HCT116 (cell line): ENCODE measurements around the gene RS1. TPM values are rescaled to one million over a fixed set of nuclear protein-coding genes. Genes with fewer than 3 reads are reported as not detected.

Source experiments
- ATAC-seq: fragments of 200-7000 bp; cut with Tn5 transposase; 2 replicates; pipeline ENCODE4 v1.9.1; 2020; ENCODE audit warnings: mild to moderate bottlenecking, moderate library complexity
- BruUV-seq: library from RNA; stranded (reverse); fragments of 400-500 nt; replicated peaks from 2 replicates; lab custom pipeline; 2021; lab: Mats Ljungman, UMichigan
- CTCF ChIA-PET: fragments of 300-600 bp; sonication (Branson Sonifier 250); formaldehyde crosslinking; loops from one replicate; lab custom pipeline; 2021; ENCODE audit warnings: antibody characterized with exemption; lab: Charles Lee
- POLR2A ChIA-PET: fragments of 300-600, 350-600 bp; sonication (Branson Sonifier 250); formaldehyde crosslinking; loops from one replicate; lab custom pipeline; 2021; ENCODE audit warnings: antibody characterized with exemption; lab: Charles Lee
- RAD21 ChIA-PET, 2 experiments: fragments of 300-600 bp; sonication (Branson Sonifier 250); formaldehyde crosslinking; loops; one replicate each; lab custom pipeline; 2023; ENCODE audit warnings: low total read pairs in 2 of 2; ENCODE audit not compliant: uncharacterized antibody in 2 of 2, unreplicated experiment in 2 of 2, low non-redundant PET in 1 of 2; lab: Charles Lee
- DNase-seq: peaks from one replicate; pipeline ENCODE4 v3.0.0-alpha.2; 2010; ENCODE audit warnings: low read depth, low spot score
- H2AFZ ChIP-seq: fragments of 200-600 bp; shearing (Covaris generic), sonication (generic); 2 replicates; pipeline ENCODE4 v1.6.1; 2017; ENCODE audit warnings: low read depth, mixed run types, mixed read lengths, antibody characterized with exemption, low read length; ENCODE audit not compliant: poor library complexity, severe bottlenecking
- H3K27ac ChIP-seq: 2 replicates; pipeline ENCODE4 v1.5.1; 2012; ENCODE audit warnings: low read depth, low read length
- H3K27me3 ChIP-seq: fragments of 200-600 bp; sonication (generic); 2 replicates; pipeline ENCODE4 v1.6.1; 2016; ENCODE audit warnings: mixed run types, low read length, mixed read lengths; ENCODE audit not compliant: insufficient read depth
- H3K36me3 ChIP-seq, 2 experiments: fragments of 200-500 bp in 1 of 2; fragments of 200-600 bp in 1 of 2; sonication (Bioruptor generic) in 1 of 2; sonication (generic) in 1 of 2; 2 replicates each; pipeline versions ENCODE4 v1.5.1 to v1.6.1; 2014 to 2016; ENCODE audit warnings: low read length in 2 of 2, inconsistent platforms in 1 of 2, mixed read lengths in 1 of 2, mixed run types in 1 of 2; ENCODE audit not compliant: insufficient read depth in 2 of 2, control insufficient read depth in 1 of 2
- H3K4me1 ChIP-seq, 2 experiments: fragments of 200-600 bp in 1 of 2; sonication (generic) in 1 of 2; 2 replicates each; pipeline versions ENCODE4 v1.5.1 to v1.6.1; 2012 to 2017; ENCODE audit warnings: low read length in 2 of 2, inconsistent platforms in 1 of 2, mild to moderate bottlenecking in 1 of 2, mixed read lengths in 1 of 2, mixed run types in 1 of 2, moderate library complexity in 1 of 2; ENCODE audit not compliant: insufficient read depth in 2 of 2, control insufficient read depth in 1 of 2
- H3K4me2 ChIP-seq: fragments of 200-600 bp; sonication (generic); 2 replicates; pipeline ENCODE4 v1.6.1; 2017; ENCODE audit warnings: mixed run types, low read length, mixed read lengths
- H3K4me3 ChIP-seq, 2 experiments: fragments of 200-600 bp in 1 of 2; sonication (generic) in 1 of 2; replicated peaks in 1 of 2; 2 replicates each; pipeline ENCODE4 v1.5.1; 2011 to 2016; ENCODE audit warnings: low read length in 2 of 2, control low read depth in 1 of 2, low read depth in 1 of 2, mild to moderate bottlenecking in 1 of 2, mixed read lengths in 1 of 2, mixed run types in 1 of 2
- H3K79me2 ChIP-seq: fragments of 200-600 bp; sonication (generic); 2 replicates; pipeline ENCODE4 v1.6.1; 2017; ENCODE audit warnings: mild to moderate bottlenecking, mixed run types, low read length, moderate library complexity, mixed read lengths; ENCODE audit not compliant: insufficient read depth
- H3K9ac ChIP-seq: fragments of 200-600 bp; sonication (generic); 2 replicates; pipeline ENCODE4 v1.6.1; 2016; ENCODE audit warnings: low read length, mixed read lengths
- H3K9me2 ChIP-seq: fragments of 200-600 bp; sonication (generic), shearing (Covaris generic); 2 replicates; pipeline ENCODE4 v1.6.1; 2017; ENCODE audit warnings: mixed run types, mild to moderate bottlenecking, moderate library complexity; ENCODE audit not compliant: insufficient read depth
- H3K9me3 ChIP-seq, 2 experiments: fragments of 200-500 bp in 1 of 2; fragments of 200-600 bp in 1 of 2; sonication (Bioruptor generic) in 1 of 2; sonication (generic) in 1 of 2; 2 replicates each; pipeline ENCODE4 v1.6.1; 2014 to 2017; ENCODE audit warnings: low read length in 2 of 2, mixed read lengths in 2 of 2, inconsistent platforms in 1 of 2, low read depth in 1 of 2, mild to moderate bottlenecking in 1 of 2, mixed run types in 1 of 2, moderate library complexity in 1 of 2; ENCODE audit not compliant: control insufficient read depth in 1 of 2, insufficient read depth in 1 of 2
- H4K20me1 ChIP-seq: fragments of 200-600 bp; sonication (generic), shearing (Covaris generic); 2 replicates; pipeline ENCODE4 v1.6.1; 2017; ENCODE audit warnings: mixed run types, mild to moderate bottlenecking, moderate library complexity; ENCODE audit not compliant: insufficient read depth
- CBX3 ChIP-seq: IDR thresholded peaks from 2 replicates; pipeline ENCODE4 v1.6.1; 2012; ENCODE audit warnings: low read depth
- CEBPB ChIP-seq: IDR thresholded peaks from 2 replicates; pipeline ENCODE4 v1.6.1; 2012; ENCODE audit warnings: low read depth
- EGR1 ChIP-seq: IDR thresholded peaks from 2 replicates; pipeline ENCODE4 v1.6.1; 2012; ENCODE audit warnings: low read depth
- ELF1 ChIP-seq: IDR thresholded peaks from 2 replicates; pipeline ENCODE4 v1.6.1; 2012; ENCODE audit warnings: low read depth, borderline replicate concordance
- EZH2 ChIP-seq: fragments of 200-600 bp; sonication (generic); IDR thresholded peaks from 2 replicates; pipeline ENCODE4 v1.6.1; 2017; ENCODE audit warnings: antibody characterized with exemption, mixed run types
- FOSL1 ChIP-seq: IDR thresholded peaks from 2 replicates; pipeline ENCODE4 v1.6.1; 2012; ENCODE audit warnings: low read depth
- POLR2A ChIP-seq: IDR thresholded peaks from 2 replicates; pipeline ENCODE4 v1.7.0; 2011; ENCODE audit warnings: borderline replicate concordance; ENCODE audit not compliant: insufficient read depth, insufficient read length; ENCODE audit errors: extremely low read depth
- POLR2AphosphoS5 ChIP-seq: IDR thresholded peaks from 2 replicates; pipeline ENCODE4 v1.6.1; 2011; ENCODE audit warnings: mild to moderate bottlenecking, low read depth, low read length, moderate library complexity
- SIN3A ChIP-seq: IDR thresholded peaks from 2 replicates; pipeline ENCODE4 v1.6.1; 2012; ENCODE audit warnings: low read depth
- SRF ChIP-seq: IDR thresholded peaks from 2 replicates; pipeline ENCODE4 v1.6.1; 2012; ENCODE audit warnings: low read depth
- YY1 ChIP-seq: IDR thresholded peaks from 2 replicates; pipeline ENCODE4 v1.6.1; 2011; ENCODE audit warnings: low read length, low read depth, moderate library complexity, mild to moderate bottlenecking; ENCODE audit not compliant: insufficient replicate concordance; ENCODE audit errors: extremely low read depth
- ZNF274 ChIP-seq: fragments of 200-500 bp; sonication (Bioruptor generic); IDR thresholded peaks from 2 replicates; pipeline ENCODE4 v1.6.1; 2014; ENCODE audit warnings: mild to moderate bottlenecking, low read depth, low read length, inconsistent platforms
- intact Hi-C: fragments of 100-400 bp; cut with micrococcal nuclease; formaldehyde crosslinking; loops from 2 replicates; pipeline ENCODE4 v1.10.0; 2022
- total RNA-seq: library from RNA; stranded (reverse); gene quantifications from one replicate; pipeline ENCODE4 v1.2.1, GENCODE V29; 2021; ENCODE audit not compliant: unreplicated experiment
- TF ChIP-seq, protein P1 (sequence below): IDR thresholded peaks from 2 replicates; pipeline ENCODE4 v1.6.1; 2012
- TF ChIP-seq, protein P2 (sequence below): IDR thresholded peaks from 2 replicates; pipeline ENCODE4 v1.6.1; 2012; ENCODE audit warnings: low read depth
- TF ChIP-seq, protein P3 (sequence below): IDR thresholded peaks from 2 replicates; pipeline ENCODE4 v1.6.1; 2011; ENCODE audit warnings: mild to moderate bottlenecking, low read length, moderate library complexity; ENCODE audit not compliant: insufficient replicate concordance; ENCODE audit errors: extremely low read depth

Gene RS1
- total RNA-seq, 1 experiment from 2014 or later, result not detected

DNA sequence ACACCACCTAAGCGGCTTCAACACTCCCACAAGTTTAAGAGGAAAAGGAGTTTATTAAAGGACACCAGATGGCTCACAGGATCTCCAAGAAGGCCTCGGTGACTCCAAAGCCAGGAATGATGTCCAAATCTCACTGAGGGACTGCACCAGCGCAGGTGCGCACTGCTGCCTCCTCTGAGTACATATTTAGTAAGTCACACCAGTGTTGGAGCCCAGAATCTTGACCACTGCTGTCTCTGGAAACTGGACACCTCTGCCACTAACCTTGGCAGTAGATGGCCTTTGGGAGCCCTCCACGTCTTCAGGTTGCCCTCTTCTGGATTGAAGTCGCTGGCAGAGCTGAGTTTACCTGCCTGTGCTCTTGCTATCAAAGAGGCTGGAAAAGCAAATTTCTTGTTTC, 10.1 kb upstream of the RS1 start:
- Histone ChIP-seq H3K27me3 (no peaks in the 10 kb centered on the region), H3K9ac (no peak overlapping the region), H3K79me2 (no peaks in the 10 kb centered on the region), H4K20me1 (no peaks in the 10 kb centered on the region), H3K4me2 (no peak overlapping the region), H3K36me3 (no peaks in the 10 kb centered on the region), H3K4me3 (no peak overlapping the region), H3K4me1 (no peaks in the 10 kb centered on the region), H2AFZ (no peak overlapping the region), H3K9me3 (no peaks in the 10 kb centered on the region), H3K9me2 (no peaks in the 10 kb centered on the region), H3K27ac (no peak overlapping the region)
- ChIA-PET RAD21 (no interaction called here), POLR2A (no interaction called here), CTCF (no interaction called here)
- DNase-seq (no peak), ATAC-seq (no peak)
- BruUV-seq, result no TSS peak
- intact Hi-C loops, result no loop called here
- TF ChIP-seq EGR1 (no peak), POLR2A (no peak), CEBPB (no peak), CBX3 (no peak)
- TF ChIP-seq, protein P1, sequence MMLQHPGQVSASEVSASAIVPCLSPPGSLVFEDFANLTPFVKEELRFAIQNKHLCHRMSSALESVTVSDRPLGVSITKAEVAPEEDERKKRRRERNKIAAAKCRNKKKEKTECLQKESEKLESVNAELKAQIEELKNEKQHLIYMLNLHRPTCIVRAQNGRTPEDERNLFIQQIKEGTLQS, result no peak

DNA sequence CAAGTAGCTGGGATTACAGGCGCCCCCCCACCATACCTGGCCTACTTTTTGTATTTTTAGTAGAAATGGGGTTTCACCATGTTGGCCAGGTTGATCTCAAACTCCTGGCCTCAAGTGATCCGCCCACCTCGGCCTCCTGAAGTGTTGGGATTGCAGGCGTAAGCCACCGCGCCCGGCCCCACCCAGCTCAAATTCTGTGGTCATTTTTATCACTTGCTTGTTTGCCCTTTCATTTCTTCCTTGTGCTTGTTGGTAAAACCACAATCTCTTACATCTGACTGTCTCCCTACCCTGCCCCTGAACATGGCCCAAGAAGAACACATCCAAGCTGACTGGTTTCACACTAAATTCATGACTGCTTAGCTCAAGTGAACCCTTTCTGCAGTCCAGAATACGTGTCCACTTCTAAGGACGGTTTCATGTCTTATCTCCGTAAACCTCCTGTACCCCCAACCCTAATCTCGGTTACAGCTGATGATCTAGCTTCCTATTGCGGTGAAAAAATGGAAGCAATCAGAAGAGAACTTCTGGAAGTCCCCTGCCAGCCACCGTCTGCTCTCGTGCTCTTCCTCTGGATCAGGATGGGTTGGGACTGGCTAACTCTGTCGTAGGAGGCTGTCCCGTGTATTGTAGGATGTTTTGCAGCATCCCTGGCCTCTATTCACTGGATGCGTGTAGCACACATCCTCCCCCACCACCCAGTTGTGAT, 5.4 kb upstream of the RS1 start:
- Histone ChIP-seq H3K4me1 (peaks cover 0 to 6% of the 10 kb centered on the region in 2 experiments; a peak in 1 of 4 replicates), H3K4me3 (no peak overlapping the region), H4K20me1 (no peaks in the 10 kb centered on the region), H3K27ac (no peak overlapping the region), H3K9me3 (no peaks in the 10 kb centered on the region), H3K9ac (no peak overlapping the region), H3K36me3 (no peaks in the 10 kb centered on the region), H3K4me2 (no peak overlapping the region), H3K79me2 (no peaks in the 10 kb centered on the region), H3K9me2 (no peaks in the 10 kb centered on the region), H2AFZ (no peak overlapping the region), H3K27me3 (no peaks in the 10 kb centered on the region)
- CTCF ChIA-PET, result no interaction called here
- POLR2A ChIA-PET, result interaction anchor here (0.6 kb wide), 1 partner anchor 414 kb away, joined by 3 read pairs; no protein-coding TSS in a partner anchor
- DNase-seq, result no peak
- intact Hi-C loops, result loop anchor here (5.0 to 10.0 kb wide), 2 partner anchors 210 to 253 kb away; partner anchors contain the start of gene CDKL5
- RAD21 ChIA-PET, result no interaction called here
- ATAC-seq, result no peak
- no TSS peak for BruUV-seq
- TF ChIP-seq ZNF274, result no peak
- TF ChIP-seq YY1, result no peak
- no peak for TF ChIP-seq SRF
- no peak for TF ChIP-seq CEBPB
- TF ChIP-seq SIN3A, result no peak
- no peak for TF ChIP-seq FOSL1
- TF ChIP-seq, protein P2, sequence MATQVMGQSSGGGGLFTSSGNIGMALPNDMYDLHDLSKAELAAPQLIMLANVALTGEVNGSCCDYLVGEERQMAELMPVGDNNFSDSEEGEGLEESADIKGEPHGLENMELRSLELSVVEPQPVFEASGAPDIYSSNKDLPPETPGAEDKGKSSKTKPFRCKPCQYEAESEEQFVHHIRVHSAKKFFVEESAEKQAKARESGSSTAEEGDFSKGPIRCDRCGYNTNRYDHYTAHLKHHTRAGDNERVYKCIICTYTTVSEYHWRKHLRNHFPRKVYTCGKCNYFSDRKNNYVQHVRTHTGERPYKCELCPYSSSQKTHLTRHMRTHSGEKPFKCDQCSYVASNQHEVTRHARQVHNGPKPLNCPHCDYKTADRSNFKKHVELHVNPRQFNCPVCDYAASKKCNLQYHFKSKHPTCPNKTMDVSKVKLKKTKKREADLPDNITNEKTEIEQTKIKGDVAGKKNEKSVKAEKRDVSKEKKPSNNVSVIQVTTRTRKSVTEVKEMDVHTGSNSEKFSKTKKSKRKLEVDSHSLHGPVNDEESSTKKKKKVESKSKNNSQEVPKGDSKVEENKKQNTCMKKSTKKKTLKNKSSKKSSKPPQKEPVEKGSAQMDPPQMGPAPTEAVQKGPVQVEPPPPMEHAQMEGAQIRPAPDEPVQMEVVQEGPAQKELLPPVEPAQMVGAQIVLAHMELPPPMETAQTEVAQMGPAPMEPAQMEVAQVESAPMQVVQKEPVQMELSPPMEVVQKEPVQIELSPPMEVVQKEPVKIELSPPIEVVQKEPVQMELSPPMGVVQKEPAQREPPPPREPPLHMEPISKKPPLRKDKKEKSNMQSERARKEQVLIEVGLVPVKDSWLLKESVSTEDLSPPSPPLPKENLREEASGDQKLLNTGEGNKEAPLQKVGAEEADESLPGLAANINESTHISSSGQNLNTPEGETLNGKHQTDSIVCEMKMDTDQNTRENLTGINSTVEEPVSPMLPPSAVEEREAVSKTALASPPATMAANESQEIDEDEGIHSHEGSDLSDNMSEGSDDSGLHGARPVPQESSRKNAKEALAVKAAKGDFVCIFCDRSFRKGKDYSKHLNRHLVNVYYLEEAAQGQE, result no peak
- no peak for TF ChIP-seq CBX3
- TF ChIP-seq, protein P3, sequence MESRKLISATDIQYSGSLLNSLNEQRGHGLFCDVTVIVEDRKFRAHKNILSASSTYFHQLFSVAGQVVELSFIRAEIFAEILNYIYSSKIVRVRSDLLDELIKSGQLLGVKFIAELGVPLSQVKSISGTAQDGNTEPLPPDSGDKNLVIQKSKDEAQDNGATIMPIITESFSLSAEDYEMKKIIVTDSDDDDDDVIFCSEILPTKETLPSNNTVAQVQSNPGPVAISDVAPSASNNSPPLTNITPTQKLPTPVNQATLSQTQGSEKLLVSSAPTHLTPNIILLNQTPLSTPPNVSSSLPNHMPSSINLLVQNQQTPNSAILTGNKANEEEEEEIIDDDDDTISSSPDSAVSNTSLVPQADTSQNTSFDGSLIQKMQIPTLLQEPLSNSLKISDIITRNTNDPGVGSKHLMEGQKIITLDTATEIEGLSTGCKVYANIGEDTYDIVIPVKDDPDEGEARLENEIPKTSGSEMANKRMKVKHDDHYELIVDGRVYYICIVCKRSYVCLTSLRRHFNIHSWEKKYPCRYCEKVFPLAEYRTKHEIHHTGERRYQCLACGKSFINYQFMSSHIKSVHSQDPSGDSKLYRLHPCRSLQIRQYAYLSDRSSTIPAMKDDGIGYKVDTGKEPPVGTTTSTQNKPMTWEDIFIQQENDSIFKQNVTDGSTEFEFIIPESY, result no peak
- TF ChIP-seq EZH2, result no peak
- no peak for TF ChIP-seq POLR2AphosphoS5
- no peak for TF ChIP-seq ELF1
